Ovary (tissue), 3 donors: ENCODE measurements around the gene SPATA33.

Source experiments
- EP300 ChIP-seq: sonication (generic); formaldehyde crosslinking; IDR thresholded peaks from one replicate; pipeline ENCODE4 v1.6.1; 2017; ENCODE audit warnings: antibody characterized with exemption
- TF ChIP-seq, protein P1 (sequence below), 3 donors: fragments of 450-650 bp in 2 of 3; fragments of 200-600 bp in 1 of 3; IDR thresholded peaks; one replicate each; pipeline versions ENCODE4 v1.5.1 to v1.8.0; 2016 to 2022; ENCODE audit warnings: antibody characterized with exemption in 3 of 3, mild to moderate bottlenecking in 1 of 3
- donor health status: DM: no; HTN: no; CAD: no.

DNA sequence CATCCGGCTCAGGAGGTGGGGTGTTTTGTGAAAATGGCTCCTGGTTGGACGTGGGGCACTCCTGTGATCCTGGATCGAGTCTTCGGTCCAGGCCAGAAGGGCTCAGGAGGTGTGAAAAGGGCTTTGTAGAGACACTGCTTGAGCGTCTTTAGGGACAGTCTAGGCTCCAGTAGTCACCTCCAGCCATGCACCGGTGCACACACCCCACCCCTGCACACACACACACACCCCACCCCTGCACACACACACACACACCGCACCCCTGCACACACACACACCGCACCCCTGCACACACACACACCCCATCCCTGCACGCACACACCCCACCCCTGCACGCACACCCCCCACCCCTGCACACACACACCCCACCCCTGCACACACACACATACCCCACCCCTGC, 19.2 kb upstream of the SPATA33 start:
- TF ChIP-seq, protein P1, sequence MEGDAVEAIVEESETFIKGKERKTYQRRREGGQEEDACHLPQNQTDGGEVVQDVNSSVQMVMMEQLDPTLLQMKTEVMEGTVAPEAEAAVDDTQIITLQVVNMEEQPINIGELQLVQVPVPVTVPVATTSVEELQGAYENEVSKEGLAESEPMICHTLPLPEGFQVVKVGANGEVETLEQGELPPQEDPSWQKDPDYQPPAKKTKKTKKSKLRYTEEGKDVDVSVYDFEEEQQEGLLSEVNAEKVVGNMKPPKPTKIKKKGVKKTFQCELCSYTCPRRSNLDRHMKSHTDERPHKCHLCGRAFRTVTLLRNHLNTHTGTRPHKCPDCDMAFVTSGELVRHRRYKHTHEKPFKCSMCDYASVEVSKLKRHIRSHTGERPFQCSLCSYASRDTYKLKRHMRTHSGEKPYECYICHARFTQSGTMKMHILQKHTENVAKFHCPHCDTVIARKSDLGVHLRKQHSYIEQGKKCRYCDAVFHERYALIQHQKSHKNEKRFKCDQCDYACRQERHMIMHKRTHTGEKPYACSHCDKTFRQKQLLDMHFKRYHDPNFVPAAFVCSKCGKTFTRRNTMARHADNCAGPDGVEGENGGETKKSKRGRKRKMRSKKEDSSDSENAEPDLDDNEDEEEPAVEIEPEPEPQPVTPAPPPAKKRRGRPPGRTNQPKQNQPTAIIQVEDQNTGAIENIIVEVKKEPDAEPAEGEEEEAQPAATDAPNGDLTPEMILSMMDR (IDR thresholded peaks at IDR 0.05) = no peak
- no peak for TF ChIP-seq EP300
